ENCODE results near the gene PLCD4.
A peak's percentile ranks its signal among the peaks of the same experiment; 100 is the strongest.

Gene PLCD4

GRCh38 chr2:218621007-218621406 is 13.3 kb downstream of the PLCD4 start:
- DNase-seq (ENCODE audit: low read depth in 2 of 2) = no peak

GRCh38 chr2:218622606-218623365 is 15.1 kb downstream of the PLCD4 start:
- no peak for DNase-seq (ENCODE audit: low read depth in 2 of 2)

GRCh38 chr2:218623366-218623705 is 15.6 kb downstream of the PLCD4 start:
- no peak for DNase-seq (ENCODE audit: low read depth in 2 of 2)

GRCh38 chr2:218626369-218626768 is 18.7 kb downstream of the PLCD4 start:
- no peak for DNase-seq (ENCODE audit: low read depth in 2 of 2)

GRCh38 chr2:218627939-218628338 is 20.2 kb downstream of the PLCD4 start:
- no peak for DNase-seq (ENCODE audit: low read depth in 2 of 2)

GRCh38 chr2:218631837-218632236 is 24.1 kb downstream of the PLCD4 start:
- no peak for DNase-seq (ENCODE audit: low read depth in 2 of 2)

GRCh38 chr2:218635719-218636118 is 28.0 kb downstream of the PLCD4 start:
- DNase-seq (ENCODE audit: low read depth in 2 of 2) = no peak

- no peak for DNase-seq (ENCODE audit: low read depth in 2 of 2)
Measured at GRCh38 chr2:218638372-218638771, 30.7 kb downstream of the PLCD4 start.

- no peak for DNase-seq (ENCODE audit: low read depth in 2 of 2)
Measured at GRCh38 chr2:218642121-218642656, 34.5 kb downstream of the PLCD4 start.

- DNase-seq (ENCODE audit: low read depth in 2 of 2) = no peak
Measured at GRCh38 chr2:218642786-218643185, 35.1 kb downstream of the PLCD4 start.

GRCh38 chr2:218643751-218644310 is 36.1 kb downstream of the PLCD4 start:
- DNase-seq (ENCODE audit: low read depth in 2 of 2) = no peak

- DNase-seq (ENCODE audit: low read depth in 2 of 2) = no peak
Measured at GRCh38 chr2:218644721-218645120, 37.0 kb downstream of the PLCD4 start.

- no peak for DNase-seq (ENCODE audit: low read depth in 2 of 2)
Measured at GRCh38 chr2:218645126-218645525, 37.4 kb downstream of the PLCD4 start.

GRCh38 chr2:218648088-218648786 is 40.5 kb downstream of the PLCD4 start:
- peak in 1 of 2 donors; percentile 19 for DNase-seq (ENCODE audit: low read depth in 2 of 2)

- DNase-seq (ENCODE audit: low read depth in 2 of 2) = no peak
Measured at GRCh38 chr2:218648787-218649100, 41.0 kb downstream of the PLCD4 start.

- no peak for DNase-seq (ENCODE audit: low read depth in 2 of 2)
Measured at GRCh38 chr2:218655751-218656150, 48.1 kb downstream of the PLCD4 start.

- DNase-seq (ENCODE audit: low read depth in 2 of 2) = peak in 1 of 2 donors; percentile 18
Measured at GRCh38 chr2:218658671-218659257, 51.1 kb downstream of the PLCD4 start.

- DNase-seq (ENCODE audit: low read depth in 2 of 2) = peak; percentile 93 to 94
Measured at GRCh38 chr2:218659258-218659987, 51.7 kb downstream of the PLCD4 start, which contains the start of the genes BCS1L and ZNF142. TSS of gene BCS1L (plus strand) at chr2:218659683. CDS start at chr2:218660988, 1,305 bp downstream. TSS of gene ZNF142 (minus strand) at chr2:218659623. CDS start at chr2:218656429, 3,194 bp downstream.

- no peak for DNase-seq (ENCODE audit: low read depth in 2 of 2)
Measured at GRCh38 chr2:218659988-218660358, 52.3 kb downstream of the PLCD4 start.

- no peak for DNase-seq (ENCODE audit: low read depth in 2 of 2)
Measured at GRCh38 chr2:218662377-218662776, 54.7 kb downstream of the PLCD4 start.

GRCh38 chr2:218662827-218663226 is 55.1 kb downstream of the PLCD4 start:
- DNase-seq (ENCODE audit: low read depth in 2 of 2) = no peak

- no peak for DNase-seq (ENCODE audit: low read depth in 2 of 2)
Measured at GRCh38 chr2:218663901-218664300, 56.2 kb downstream of the PLCD4 start.

All from stimulated activated CD8-positive, alpha-beta memory T cell treated with anti-CD3 and anti-CD28 coated beads, Interleukin-7, amount 100 ng/mL, for 4 hours (primary cell).